ENCODE measurements around the gene VENTX. TPM values are rescaled to one million over a fixed set of nuclear protein-coding genes. Genes with fewer than 3 reads are reported as not detected.
"Not testable (repeated sequence)": the region's sequence is repeated elsewhere in the genome, so short reads cannot be mapped to it uniquely, and the experiment has no call there.

VENTX gene
- total RNA-seq, 1 experiment from 2014 or later, result not detected

DNA sequence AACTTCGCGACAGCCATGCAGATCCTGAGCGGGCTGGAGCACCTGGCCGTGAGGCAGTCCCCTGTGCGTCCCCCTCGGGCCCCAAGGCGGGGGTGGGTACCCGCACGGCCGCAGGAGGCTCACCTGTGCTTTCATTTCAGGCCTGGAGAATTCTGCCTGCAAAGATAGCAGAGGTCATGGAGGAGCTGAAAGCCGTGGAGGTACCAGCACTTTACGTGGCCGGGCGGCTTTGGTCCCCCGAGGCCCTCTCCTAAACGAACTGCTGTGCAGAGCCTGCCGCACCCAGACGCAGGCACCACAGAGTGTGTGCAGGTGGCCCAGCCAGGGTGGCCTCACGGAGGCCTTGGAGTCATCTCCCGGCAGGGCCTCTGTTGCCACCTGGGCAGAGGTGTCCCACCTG, 18.8 kb upstream of the VENTX start:
- ChIA-PET CTCF (no interaction called here), POLR2A (ENCODE audit: unreplicated experiment) (no interaction called here)
- no peaks in the 10 kb centered on the region for H3K36me3 ChIP-seq (ENCODE audit: low read depth, low read length)
- H3K9ac ChIP-seq (ENCODE audit: low read length), result no peak overlapping the region
- no peaks in the 10 kb centered on the region for H3K79me2 ChIP-seq (ENCODE audit: low read length)
- H3K27me3 ChIP-seq (ENCODE audit: low read length), result peaks cover 8% of the 10 kb centered on the region; the same call in 1 of the 2 replicates
- H2AFZ ChIP-seq (ENCODE audit: low read length), result no peak overlapping the region
- no peak overlapping the region for H3K4me3 ChIP-seq (ENCODE audit: low read length)
- TF ChIP-seq EZH2phosphoT487 (IDR thresholded peaks at IDR 0.05; ENCODE audit: borderline replicate concordance, low read length), result no peak
- TF ChIP-seq, protein P1, sequence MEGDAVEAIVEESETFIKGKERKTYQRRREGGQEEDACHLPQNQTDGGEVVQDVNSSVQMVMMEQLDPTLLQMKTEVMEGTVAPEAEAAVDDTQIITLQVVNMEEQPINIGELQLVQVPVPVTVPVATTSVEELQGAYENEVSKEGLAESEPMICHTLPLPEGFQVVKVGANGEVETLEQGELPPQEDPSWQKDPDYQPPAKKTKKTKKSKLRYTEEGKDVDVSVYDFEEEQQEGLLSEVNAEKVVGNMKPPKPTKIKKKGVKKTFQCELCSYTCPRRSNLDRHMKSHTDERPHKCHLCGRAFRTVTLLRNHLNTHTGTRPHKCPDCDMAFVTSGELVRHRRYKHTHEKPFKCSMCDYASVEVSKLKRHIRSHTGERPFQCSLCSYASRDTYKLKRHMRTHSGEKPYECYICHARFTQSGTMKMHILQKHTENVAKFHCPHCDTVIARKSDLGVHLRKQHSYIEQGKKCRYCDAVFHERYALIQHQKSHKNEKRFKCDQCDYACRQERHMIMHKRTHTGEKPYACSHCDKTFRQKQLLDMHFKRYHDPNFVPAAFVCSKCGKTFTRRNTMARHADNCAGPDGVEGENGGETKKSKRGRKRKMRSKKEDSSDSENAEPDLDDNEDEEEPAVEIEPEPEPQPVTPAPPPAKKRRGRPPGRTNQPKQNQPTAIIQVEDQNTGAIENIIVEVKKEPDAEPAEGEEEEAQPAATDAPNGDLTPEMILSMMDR (conservative IDR thresholded peaks at IDR 0.05; ENCODE audit: low read depth, low read length), result no peak
- no peak overlapping the region for H3K4me2 ChIP-seq (ENCODE audit: low read length)
- no peaks in the 10 kb centered on the region for H3K4me1 ChIP-seq (ENCODE audit: insufficient read depth, low read length)
- DNase-seq (no peak), ATAC-seq (no peak)
- BruUV-seq (replicated peaks), result no TSS peak
- no peaks in the 10 kb centered on the region for H3F3A ChIP-seq (ENCODE audit: low read length, unreplicated experiment)
- H4K20me1 ChIP-seq (ENCODE audit: low read length), result no peaks in the 10 kb centered on the region
- no peaks in the 10 kb centered on the region for H3K9me3 ChIP-seq (ENCODE audit: low read length)
- intact Hi-C loops (cut with micrococcal nuclease), result no loop called here
- H3K9me2 ChIP-seq (replicated peaks; ENCODE audit: low read length), result no peaks in the 10 kb centered on the region
- no peak overlapping the region for H3K27ac ChIP-seq (ENCODE audit: low read length)

DNA sequence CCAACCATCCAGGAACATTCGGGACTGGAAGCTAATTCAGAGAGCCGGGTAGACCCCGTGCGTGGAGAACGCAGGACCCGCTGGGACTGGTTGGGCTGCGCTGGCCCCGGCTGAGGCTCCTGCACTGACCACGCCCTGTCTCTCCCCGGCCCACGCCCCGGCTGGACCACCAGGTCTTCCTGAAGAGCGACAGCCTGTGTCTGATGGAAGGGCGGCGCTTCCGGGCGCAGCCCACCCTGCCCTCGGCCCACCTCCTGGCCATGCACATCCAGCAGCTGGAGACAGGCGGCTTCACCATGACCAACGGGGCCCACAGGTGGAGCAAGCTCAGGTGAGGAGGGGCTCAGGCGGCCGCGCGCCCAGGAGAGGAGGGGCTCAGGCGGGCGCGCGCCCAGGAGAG, 17.9 kb upstream of the VENTX start:
- Histone ChIP-seq H4K20me1 (ENCODE audit: low read length) (no peaks in the 10 kb centered on the region), H3F3A (ENCODE audit: low read length, unreplicated experiment) (no peaks in the 10 kb centered on the region), H3K9ac (ENCODE audit: low read length) (no peak overlapping the region), H3K79me2 (ENCODE audit: low read length) (no peaks in the 10 kb centered on the region), H3K4me1 (ENCODE audit: insufficient read depth, low read length) (no peaks in the 10 kb centered on the region), H3K4me2 (ENCODE audit: low read length) (no peak overlapping the region), H2AFZ (ENCODE audit: low read length) (no peak overlapping the region), H3K9me3 (ENCODE audit: low read length) (no peaks in the 10 kb centered on the region), H3K9me2 (replicated peaks; ENCODE audit: low read length) (no peaks in the 10 kb centered on the region), H3K4me3 (ENCODE audit: low read length) (no peak overlapping the region), H3K27me3 (ENCODE audit: low read length) (peaks cover 14% of the 10 kb centered on the region; the same call in 1 of the 2 replicates), H3K36me3 (ENCODE audit: low read depth, low read length) (no peaks in the 10 kb centered on the region), H3K27ac (ENCODE audit: low read length) (no peak overlapping the region)
- ChIA-PET POLR2A (ENCODE audit: unreplicated experiment) (no interaction called here), CTCF (no interaction called here)
- DNase-seq (no peak), ATAC-seq (no peak)
- no TSS peak for BruUV-seq (replicated peaks)
- TF ChIP-seq EZH2phosphoT487 (IDR thresholded peaks at IDR 0.05; ENCODE audit: borderline replicate concordance, low read length), result no peak
- no peak for TF ChIP-seq EZH2 (IDR thresholded peaks at IDR 0.05; ENCODE audit: low read length, unreplicated experiment)
- TF ChIP-seq, protein P1 (conservative IDR thresholded peaks at IDR 0.05; ENCODE audit: low read depth, low read length), result no peak
- intact Hi-C loops (cut with micrococcal nuclease), result no loop called here

DNA sequence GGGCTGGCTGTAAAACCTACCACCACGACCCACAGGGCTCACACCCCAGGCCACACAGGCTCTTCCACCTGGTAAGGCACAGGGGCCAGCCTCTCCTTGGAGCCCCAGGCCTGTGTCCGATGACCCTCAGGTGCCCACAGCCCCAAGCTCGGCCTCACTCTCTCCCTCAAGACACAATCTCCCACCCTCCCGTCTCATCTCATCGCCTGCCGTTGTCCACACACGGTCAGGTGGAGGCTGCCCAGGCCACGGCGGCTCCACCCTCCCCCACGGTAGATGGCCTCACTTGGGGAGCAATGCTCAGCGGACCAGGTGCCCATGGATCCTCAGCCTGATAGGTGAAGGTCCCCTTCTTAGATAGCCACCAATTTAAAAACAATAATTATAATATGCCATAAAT, 16.3 kb upstream of the VENTX start:
- H3K9me3 ChIP-seq (ENCODE audit: low read length), result no peaks in the 10 kb centered on the region
- no peaks in the 10 kb centered on the region for H4K20me1 ChIP-seq (ENCODE audit: low read length)
- H3K9ac ChIP-seq (ENCODE audit: low read length), result no peak overlapping the region
- ChIA-PET POLR2A (ENCODE audit: unreplicated experiment) (no interaction called here), CTCF (no interaction called here)
- H3K79me2 ChIP-seq (ENCODE audit: low read length), result no peaks in the 10 kb centered on the region
- TF ChIP-seq, protein P1 (conservative IDR thresholded peaks at IDR 0.05; ENCODE audit: low read depth, low read length), result no peak
- no peak for TF ChIP-seq EZH2phosphoT487 (IDR thresholded peaks at IDR 0.05; ENCODE audit: borderline replicate concordance, low read length)
- TF ChIP-seq EZH2 (IDR thresholded peaks at IDR 0.05; ENCODE audit: low read length, unreplicated experiment), result no peak
- no peaks in the 10 kb centered on the region for H3K9me2 ChIP-seq (replicated peaks; ENCODE audit: low read length)
- no peaks in the 10 kb centered on the region for H3K4me1 ChIP-seq (ENCODE audit: insufficient read depth, low read length)
- intact Hi-C loops (cut with micrococcal nuclease), result no loop called here
- no peak overlapping the region for H3K4me3 ChIP-seq (ENCODE audit: low read length)
- ATAC-seq (no peak), DNase-seq (no peak)
- H3K36me3 ChIP-seq (ENCODE audit: low read depth, low read length), result no peaks in the 10 kb centered on the region
- H3F3A ChIP-seq (ENCODE audit: low read length, unreplicated experiment), result no peaks in the 10 kb centered on the region
- no peak overlapping the region for H3K27ac ChIP-seq (ENCODE audit: low read length)
- BruUV-seq (replicated peaks), result no TSS peak
- H3K4me2 ChIP-seq (ENCODE audit: low read length), result no peak overlapping the region
- H2AFZ ChIP-seq (ENCODE audit: low read length), result no peak overlapping the region
- H3K27me3 ChIP-seq (ENCODE audit: low read length), result peaks cover 14% of the 10 kb centered on the region; the same call in 1 of the 2 replicates

DNA sequence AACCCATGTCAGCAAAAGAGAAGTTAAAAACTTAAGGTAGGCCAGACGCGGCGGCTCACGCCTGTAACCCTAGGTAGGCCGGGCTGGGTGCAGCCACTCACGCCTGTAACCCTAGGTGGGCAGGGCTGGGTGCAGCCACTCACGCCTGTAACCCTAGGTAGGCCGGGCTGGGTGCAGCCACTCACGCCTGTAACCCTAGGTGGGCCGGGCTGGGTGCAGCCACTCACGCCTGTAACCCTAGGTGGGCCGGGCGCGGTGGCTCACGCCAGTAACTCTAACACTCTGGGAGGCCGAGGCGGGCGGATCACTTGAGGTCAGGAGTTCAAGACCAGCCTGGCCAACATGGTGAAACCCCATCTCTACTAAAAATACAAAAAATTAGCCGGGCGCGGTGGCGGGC, 15.9 kb upstream of the VENTX start:
- H3K9ac ChIP-seq (ENCODE audit: low read length); H2AFZ ChIP-seq (ENCODE audit: low read length); DNase-seq; H3K4me1 ChIP-seq (ENCODE audit: insufficient read depth, low read length); ATAC-seq; H3K9me3 ChIP-seq (ENCODE audit: low read length); CTCF ChIA-PET; H3K4me2 ChIP-seq (ENCODE audit: low read length); H3K36me3 ChIP-seq (ENCODE audit: low read depth, low read length); H3F3A ChIP-seq (ENCODE audit: low read length, unreplicated experiment); H3K9me2 ChIP-seq (replicated peaks; ENCODE audit: low read length); H4K20me1 ChIP-seq (ENCODE audit: low read length); H3K79me2 ChIP-seq (ENCODE audit: low read length); H3K27ac ChIP-seq (ENCODE audit: low read length); POLR2A ChIA-PET (ENCODE audit: unreplicated experiment); intact Hi-C loops (cut with micrococcal nuclease); BruUV-seq (replicated peaks); H3K4me3 ChIP-seq (ENCODE audit: low read length): not testable (repeated sequence)
- peaks cover 16% of the 10 kb centered on the region; the same call in 1 of the 2 replicates for H3K27me3 ChIP-seq (ENCODE audit: low read length)

All from PC-3 (cell line).